Mesenchymal stem cell (in vitro differentiated cells and primary cell): Measurements from ENCODE around the gene ECE1.
A peak's percentile ranks its signal among the peaks of the same experiment; 100 is the strongest.

Experiments used
- DNase-seq: peaks from one replicate; pipeline ENCODE4 v3.0.0-alpha.2; 2013
- H2AFZ ChIP-seq: one replicate; pipeline ENCODE4 v1.6.1; 2013; ENCODE audit warnings: low read depth, mild to moderate bottlenecking, control low read depth, inconsistent platforms, low read length, moderate library complexity
- H2AK5ac ChIP-seq: 2 replicates; pipeline ENCODE4 v1.6.1; 2013; ENCODE audit warnings: low read length, moderate library complexity, mild to moderate bottlenecking, inconsistent platforms; ENCODE audit not compliant: severe bottlenecking
- H2BK120ac ChIP-seq: one replicate; pipeline ENCODE4 v1.6.1; 2013; ENCODE audit warnings: low read depth, mild to moderate bottlenecking, inconsistent platforms, low read length, moderate library complexity
- H2BK12ac ChIP-seq, 2 experiments: one replicate each; pipeline ENCODE4 v1.6.1; 2013; ENCODE audit warnings: inconsistent platforms in 2 of 2, low read length in 2 of 2, mild to moderate bottlenecking in 2 of 2, moderate library complexity in 2 of 2, control low read depth in 1 of 2
- H2BK15ac ChIP-seq: one replicate; pipeline ENCODE4 v1.6.1; 2013; ENCODE audit warnings: mild to moderate bottlenecking, low read depth, inconsistent platforms; ENCODE audit not compliant: poor library complexity, severe bottlenecking
- H2BK5ac ChIP-seq: 2 replicates; pipeline ENCODE4 v1.6.1; 2013; ENCODE audit warnings: low read depth, mild to moderate bottlenecking, low read length, control low read depth, inconsistent platforms; ENCODE audit not compliant: poor library complexity, severe bottlenecking
- H3K14ac ChIP-seq, 2 experiments: one replicate each; pipeline ENCODE4 v1.6.1; 2013; ENCODE audit warnings: inconsistent platforms in 2 of 2, low read length in 2 of 2, control low read depth in 1 of 2, mild to moderate bottlenecking in 1 of 2, moderate library complexity in 1 of 2
- H3K18ac ChIP-seq, 2 experiments: one replicate each; pipeline ENCODE4 v1.6.1; 2013; ENCODE audit warnings: inconsistent platforms in 2 of 2, low read length in 2 of 2, control low read depth in 1 of 2, low read depth in 1 of 2, mild to moderate bottlenecking in 1 of 2
- H3K23ac ChIP-seq, 2 experiments: one replicate each; pipeline ENCODE4 v1.6.1; 2013; ENCODE audit warnings: inconsistent platforms in 2 of 2, low read length in 2 of 2, mild to moderate bottlenecking in 2 of 2, moderate library complexity in 2 of 2, control low read depth in 1 of 2
- H3K27ac ChIP-seq: 2 replicates; pipeline ENCODE4 v1.5.1; 2013; ENCODE audit warnings: mild to moderate bottlenecking, moderate library complexity, low read length, control low read depth, inconsistent platforms; ENCODE audit not compliant: poor library complexity, severe bottlenecking
- H3K27me3 ChIP-seq, 2 experiments: 2 replicates each; pipeline versions ENCODE4 v1.6.1 to v1.7.0; 2013; ENCODE audit warnings: low read length in 2 of 2, mild to moderate bottlenecking in 2 of 2, moderate library complexity in 2 of 2, control low read depth in 1 of 2, inconsistent platforms in 1 of 2; ENCODE audit not compliant: control insufficient read depth in 1 of 2, insufficient read depth in 1 of 2
- H3K36me3 ChIP-seq, 2 experiments: 2 replicates each; pipeline versions ENCODE4 v1.6.1 to v1.7.0; 2013; ENCODE audit warnings: low read length in 2 of 2, control low read depth in 1 of 2, inconsistent platforms in 1 of 2, low read depth in 1 of 2, mild to moderate bottlenecking in 1 of 2; ENCODE audit not compliant: insufficient read depth in 2 of 2, control insufficient read depth in 1 of 2
- H3K4ac ChIP-seq, 2 experiments: one replicate each; pipeline ENCODE4 v1.6.1; 2013; ENCODE audit warnings: inconsistent platforms in 2 of 2, low read length in 2 of 2, mild to moderate bottlenecking in 2 of 2, moderate library complexity in 2 of 2, control low read depth in 1 of 2, low read depth in 1 of 2
- H3K4me1 ChIP-seq: 2 replicates; pipeline ENCODE4 v1.6.1; 2013; ENCODE audit warnings: low read depth, low read length, control low read depth; ENCODE audit not compliant: control insufficient read depth, insufficient read depth
- H3K4me2 ChIP-seq: 2 replicates; pipeline ENCODE4 v1.6.1; 2013; ENCODE audit warnings: low read length, mild to moderate bottlenecking, inconsistent platforms; ENCODE audit not compliant: poor library complexity, severe bottlenecking
- H3K4me3 ChIP-seq, 2 experiments: 2 replicates each; pipeline versions ENCODE4 v1.5.1 to v1.7.0; 2013; ENCODE audit warnings: low read length in 2 of 2, mild to moderate bottlenecking in 2 of 2, control low read depth in 1 of 2, low read depth in 1 of 2; ENCODE audit not compliant: insufficient read depth in 1 of 2
- H3K79me1 ChIP-seq: replicated peaks from 2 replicates; pipeline ENCODE4 v1.6.1; 2013; ENCODE audit warnings: mild to moderate bottlenecking, control low read depth, low read length, inconsistent platforms; ENCODE audit not compliant: poor library complexity, severe bottlenecking
- H3K9ac ChIP-seq: 2 replicates; pipeline ENCODE4 v1.7.0; 2013; ENCODE audit warnings: mild to moderate bottlenecking, low read length, moderate library complexity
- H3K9me3 ChIP-seq: 2 replicates; pipeline ENCODE4 v1.7.0; 2013; ENCODE audit warnings: mild to moderate bottlenecking, low read length; ENCODE audit not compliant: control insufficient read depth
- H4K8ac ChIP-seq: one replicate; pipeline ENCODE4 v1.6.1; 2013; ENCODE audit warnings: inconsistent platforms, mild to moderate bottlenecking, low read length, moderate library complexity
- H4K91ac ChIP-seq: one replicate; pipeline ENCODE4 v1.6.1; 2013; ENCODE audit warnings: mild to moderate bottlenecking, low read length, inconsistent platforms
- WGBS: methylation state at CpG from one replicate; pipeline ENCODE4 v1.1.7; 2013; ENCODE audit warnings: mixed read lengths; 5-methylcytosine and 5-hydroxymethylcytosine counted together

The ECE1 gene

GRCh38 chr1:21329209-21329844 lies 39.1 kb upstream of the ECE1 start:
- no peak overlapping the region for H3K4me3 ChIP-seq
- peaks cover 0 to 6% of the 10 kb centered on the region in 2 experiments for H3K36me3 ChIP-seq
- WGBS: 57% methylated on average over 7 of the region's 7 CpGs
- no peaks in the 10 kb centered on the region for H3K9me3 ChIP-seq
- H2BK12ac ChIP-seq: peak overlapping the region; percentile 1 to 29
- peaks cover 50% of the 10 kb centered on the region for H3K4me1 ChIP-seq
- no peak overlapping the region for H3K27ac ChIP-seq
- H3K4ac ChIP-seq: peak overlapping the region; percentile 7 to 15
- H2BK15ac ChIP-seq: no peak overlapping the region
- no peak overlapping the region for H3K23ac ChIP-seq
- peak overlapping the region; percentile 59 for H4K8ac ChIP-seq
- no peaks in the 10 kb centered on the region for H3K27me3 ChIP-seq
- H2AFZ ChIP-seq: no peak overlapping the region
- peak overlapping the region; percentile 58 for H4K91ac ChIP-seq
- peaks cover 14% of the 10 kb centered on the region for H3K79me1 ChIP-seq
- H3K9ac ChIP-seq: no peak overlapping the region
- no peak overlapping the region for H2AK5ac ChIP-seq
- no peak overlapping the region for H2BK5ac ChIP-seq
- no peak for DNase-seq
- peak overlapping the region in 1 of 2 experiments; percentile 7 for H3K18ac ChIP-seq
- peak overlapping the region in 1 of 2 experiments; percentile 15 for H3K14ac ChIP-seq
- no peak overlapping the region for H3K4me2 ChIP-seq
- no peak overlapping the region for H2BK120ac ChIP-seq

GRCh38 chr1:21327566-21328323 lies 37.5 kb upstream of the ECE1 start:
- Histone ChIP-seq H2BK120ac (peak overlapping the region; percentile 81), H3K36me3 (peaks cover 0 to 6% of the 10 kb centered on the region in 2 experiments), H2BK12ac (peak overlapping the region; percentile 69 to 80), H2BK5ac (no peak overlapping the region), H2AFZ (no peak overlapping the region), H3K79me1 (peaks cover 14% of the 10 kb centered on the region), H4K91ac (peak overlapping the region; percentile 76), H3K23ac (peak overlapping the region in 1 of 2 experiments; percentile 92), H2AK5ac (peak overlapping the region; percentile 37), H3K9ac (peak overlapping the region; percentile 76), H3K9me3 (no peaks in the 10 kb centered on the region), H2BK15ac (no peak overlapping the region), H3K4me1 (peaks cover 49% of the 10 kb centered on the region), H3K27me3 (no peaks in the 10 kb centered on the region), H3K4me3 (no peak overlapping the region), H3K4me2 (no peak overlapping the region), H3K4ac (peak overlapping the region; percentile 15 to 71), H3K27ac (no peak overlapping the region), H4K8ac (peak overlapping the region; percentile 79), H3K14ac (peak overlapping the region in 1 of 2 experiments; percentile 84), H3K18ac (peak overlapping the region; percentile 70 to 94)
- DNase-seq: no peak
- 95% methylated on average over 15 of the region's 15 CpGs for WGBS

- 56% methylated on average over 10 of the region's 10 CpGs for WGBS
- H3K23ac ChIP-seq: no peak overlapping the region
- peak overlapping the region; percentile 76 for H3K9ac ChIP-seq
- H3K9me3 ChIP-seq: no peaks in the 10 kb centered on the region
- H3K14ac ChIP-seq: peak overlapping the region in 1 of 2 experiments; percentile 84
- H3K18ac ChIP-seq: peak overlapping the region; percentile 81 to 90
- H3K4ac ChIP-seq: peak overlapping the region; percentile 71 to 85
- H2BK5ac ChIP-seq: no peak overlapping the region
- H3K36me3 ChIP-seq: peaks cover 0 to 6% of the 10 kb centered on the region in 2 experiments
- no peak overlapping the region for H3K27ac ChIP-seq
- no peak overlapping the region for H3K4me3 ChIP-seq
- peak; percentile 38 for DNase-seq
- no peaks in the 10 kb centered on the region for H3K27me3 ChIP-seq
- H4K8ac ChIP-seq: peak overlapping the region; percentile 79
- peaks cover 15% of the 10 kb centered on the region for H3K79me1 ChIP-seq
- H2BK15ac ChIP-seq: peak overlapping the region; percentile 64
- peak overlapping the region; percentile 79 to 88 for H2BK12ac ChIP-seq
- H2AK5ac ChIP-seq: peak overlapping the region; percentile 96
- H4K91ac ChIP-seq: peak overlapping the region; percentile 67
- H2AFZ ChIP-seq: no peak overlapping the region
- peak overlapping the region; percentile 81 for H2BK120ac ChIP-seq
- H3K4me1 ChIP-seq: peaks cover 54% of the 10 kb centered on the region
- no peak overlapping the region for H3K4me2 ChIP-seq
Measured at GRCh38 chr1:21326861-21327344, 36.6 kb upstream of the ECE1 start.
